Left ventricle myocardium inferior (tissue), 1 donor: ENCODE measurements around the gene RAPGEF6. TPM values are rescaled to one million over a fixed set of nuclear protein-coding genes. Genes with fewer than 3 reads are reported as not detected.

ENCODE experiments used
- DNase-seq: peaks from one replicate; pipeline ENCODE4 v3.0.0-alpha.2; 2020
- H3K27ac ChIP-seq: fragments of 200-600 bp; replicated peaks from 2 replicates; pipeline ENCODE4 v1.8.0; 2021
- H3K27me3 ChIP-seq: fragments of 200-600 bp; 2 replicates; pipeline ENCODE4 v1.8.0; 2021; ENCODE audit warnings: low read depth
- H3K36me3 ChIP-seq: fragments of 200-600 bp; 2 replicates; pipeline ENCODE4 v1.8.0; 2021
- H3K4me1 ChIP-seq: fragments of 200-600 bp; 2 replicates; pipeline ENCODE4 v1.8.0; 2021
- H3K4me3 ChIP-seq: fragments of 200-600 bp; 2 replicates; pipeline ENCODE4 v1.8.0; 2021; ENCODE audit warnings: mild to moderate bottlenecking, moderate library complexity
- H3K9me3 ChIP-seq: fragments of 200-600 bp; replicated peaks from 2 replicates; pipeline ENCODE4 v1.8.0; 2021
- intact Hi-C: fragments of 100-400 bp; cut with micrococcal nuclease; formaldehyde crosslinking; loops from one replicate; pipeline ENCODE4 v1.11.0; 2022
- total RNA-seq: library from RNA; stranded (reverse); fragmentation: NEBNext Ultra II Directional; extraction: Animal tissue kit (Norgen Biotek cat#: 25700); gene quantifications from one replicate; pipeline ENCODE4 v1.2.1, GENCODE V29; 2021
- TF ChIP-seq, protein P1 (sequence below): fragments of 200-600 bp; IDR thresholded peaks from 2 replicates; pipeline ENCODE4 v1.8.0; 2021; ENCODE audit warnings: antibody characterized with exemption, mild to moderate bottlenecking, borderline replicate concordance
- donor health status: DM: no; HTN: yes; CAD: no; lungs with severe emphysema.

Gene RAPGEF6
- total RNA-seq, 1 donor from 2014 or later: 9.6 TPM

DNA sequence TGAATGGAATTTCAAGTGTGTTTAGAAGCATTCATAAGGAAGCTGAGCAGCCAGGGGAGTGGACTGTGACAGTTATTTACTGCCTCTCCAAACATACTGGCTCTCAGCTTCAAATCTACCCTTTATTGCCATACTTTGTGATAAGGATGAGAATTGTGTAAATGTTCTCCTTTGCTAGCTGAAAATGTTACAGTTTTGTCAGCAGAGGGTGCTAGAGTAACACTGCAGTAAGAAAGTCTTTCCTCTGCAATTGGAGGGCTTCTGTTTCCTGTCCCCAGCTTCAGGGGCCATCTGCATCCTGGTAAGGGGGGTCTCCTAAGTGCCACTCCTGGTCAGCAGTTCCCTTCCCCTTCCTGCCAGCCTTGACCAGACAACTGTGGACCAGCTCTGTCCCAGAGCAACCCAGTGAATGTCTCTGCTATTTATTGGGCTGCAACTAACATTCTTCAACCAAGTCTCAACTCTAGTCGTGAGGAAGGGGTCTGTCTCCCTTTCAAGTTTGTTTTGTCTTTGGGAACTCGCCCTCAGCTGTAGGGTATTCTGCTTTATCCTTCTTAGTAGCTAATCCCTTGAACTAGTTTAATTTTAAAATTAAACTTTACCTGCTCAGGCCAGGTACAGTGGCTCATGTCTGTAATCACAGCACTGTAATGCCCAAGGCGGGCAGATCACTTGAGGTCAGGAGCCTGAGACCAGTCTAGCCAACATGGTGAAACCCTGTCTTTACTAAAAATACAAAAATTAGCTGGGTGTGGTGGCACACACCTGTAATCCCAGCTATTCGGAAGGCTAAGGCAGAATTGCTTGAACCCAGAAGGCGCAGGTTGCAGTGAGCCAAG is 45.3 kb downstream of the RAPGEF6 start:
- DNase-seq: no peak
- intact Hi-C loops: loop anchor here (5.0 kb wide), 1 partner anchor 418 kb away; no protein-coding TSS in a partner anchor

GRCh38 chr5:131587541-131587940 is 47.5 kb downstream of the RAPGEF6 start:
- no peaks in the 10 kb centered on the region for H3K27me3 ChIP-seq
- no peak overlapping the region for H3K4me3 ChIP-seq
- intact Hi-C loops: no loop called here
- no peaks in the 10 kb centered on the region for H3K9me3 ChIP-seq
- H3K4me1 ChIP-seq: peaks cover 11% of the 10 kb centered on the region
- no peak overlapping the region for H3K27ac ChIP-seq
- no peak for DNase-seq
- TF ChIP-seq, protein P1, sequence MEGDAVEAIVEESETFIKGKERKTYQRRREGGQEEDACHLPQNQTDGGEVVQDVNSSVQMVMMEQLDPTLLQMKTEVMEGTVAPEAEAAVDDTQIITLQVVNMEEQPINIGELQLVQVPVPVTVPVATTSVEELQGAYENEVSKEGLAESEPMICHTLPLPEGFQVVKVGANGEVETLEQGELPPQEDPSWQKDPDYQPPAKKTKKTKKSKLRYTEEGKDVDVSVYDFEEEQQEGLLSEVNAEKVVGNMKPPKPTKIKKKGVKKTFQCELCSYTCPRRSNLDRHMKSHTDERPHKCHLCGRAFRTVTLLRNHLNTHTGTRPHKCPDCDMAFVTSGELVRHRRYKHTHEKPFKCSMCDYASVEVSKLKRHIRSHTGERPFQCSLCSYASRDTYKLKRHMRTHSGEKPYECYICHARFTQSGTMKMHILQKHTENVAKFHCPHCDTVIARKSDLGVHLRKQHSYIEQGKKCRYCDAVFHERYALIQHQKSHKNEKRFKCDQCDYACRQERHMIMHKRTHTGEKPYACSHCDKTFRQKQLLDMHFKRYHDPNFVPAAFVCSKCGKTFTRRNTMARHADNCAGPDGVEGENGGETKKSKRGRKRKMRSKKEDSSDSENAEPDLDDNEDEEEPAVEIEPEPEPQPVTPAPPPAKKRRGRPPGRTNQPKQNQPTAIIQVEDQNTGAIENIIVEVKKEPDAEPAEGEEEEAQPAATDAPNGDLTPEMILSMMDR: no peak
- no peaks in the 10 kb centered on the region for H3K36me3 ChIP-seq

More for the DNA sequence above, 45.3 kb downstream of the RAPGEF6 start:
- Histone ChIP-seq H3K4me3 (no peak overlapping the region), H3K9me3 (no peaks in the 10 kb centered on the region), H3K27ac (no peak overlapping the region), H3K27me3 (no peaks in the 10 kb centered on the region), H3K36me3 (no peaks in the 10 kb centered on the region), H3K4me1 (peaks cover 28% of the 10 kb centered on the region)
- TF ChIP-seq, protein P1: peak; percentile 92

DNA sequence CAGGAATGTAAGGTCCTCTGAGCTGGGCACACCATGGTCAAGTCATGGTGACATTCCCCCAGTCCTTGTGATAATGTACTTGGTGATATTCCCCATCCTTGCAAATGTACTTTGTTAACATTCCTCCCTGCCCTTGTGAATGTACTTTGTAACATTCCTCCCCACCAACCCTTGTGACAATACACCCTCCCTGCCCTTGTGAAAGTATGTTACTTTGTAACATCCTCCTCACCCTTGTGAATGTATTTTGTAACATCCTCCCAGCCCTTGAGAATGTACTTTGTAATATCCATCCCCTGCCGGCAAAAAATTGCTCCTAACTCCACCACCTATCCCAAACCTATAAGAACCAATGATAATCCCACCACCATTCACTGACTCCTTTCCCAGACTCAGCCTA is 53.3 kb downstream of the RAPGEF6 start:
- no peak for DNase-seq
- Histone ChIP-seq H3K36me3 (no peaks in the 10 kb centered on the region), H3K4me3 (no peak overlapping the region), H3K4me1 (peaks cover 3% of the 10 kb centered on the region), H3K27me3 (no peaks in the 10 kb centered on the region), H3K9me3 (no peaks in the 10 kb centered on the region), H3K27ac (no peak overlapping the region)
- TF ChIP-seq, protein P1: no peak
- intact Hi-C loops: no loop called here

- TF ChIP-seq, protein P1: no peak
- H3K9me3 ChIP-seq: no peaks in the 10 kb centered on the region
- intact Hi-C loops: no loop called here
- no peaks in the 10 kb centered on the region for H3K36me3 ChIP-seq
- no peaks in the 10 kb centered on the region for H3K27me3 ChIP-seq
- DNase-seq: no peak
- no peak overlapping the region for H3K4me3 ChIP-seq
- H3K27ac ChIP-seq: no peak overlapping the region
- H3K4me1 ChIP-seq: peaks cover 3% of the 10 kb centered on the region
These were observed 54.9 kb downstream of the RAPGEF6 start for GRCh38 chr5:131579917-131580671.

DNA sequence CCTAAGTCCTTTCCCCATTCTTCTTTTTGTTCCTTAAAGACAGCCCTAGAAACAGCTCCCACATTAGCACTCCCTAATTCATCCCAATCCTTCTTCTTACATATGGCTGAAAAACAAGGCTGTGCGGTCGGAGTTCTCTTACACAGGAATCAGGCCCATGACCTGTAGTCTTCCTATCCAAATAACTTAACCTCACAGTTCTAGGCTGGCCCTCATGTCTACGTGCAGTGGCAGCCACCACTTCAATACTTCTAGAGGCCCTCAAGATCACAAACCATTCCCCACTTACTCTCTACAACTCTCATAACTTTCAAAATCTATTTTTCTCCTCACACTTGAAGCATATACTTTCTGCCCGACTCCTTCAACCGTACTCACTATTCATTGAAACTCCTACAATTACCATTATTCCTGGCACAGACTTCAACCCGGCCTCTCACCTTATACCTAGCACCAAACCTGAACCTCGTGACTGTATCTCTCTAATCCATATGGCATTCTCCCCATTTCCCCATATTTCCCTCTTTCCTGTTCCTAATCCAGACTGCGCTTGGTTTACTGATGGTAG is 59.3 kb downstream of the RAPGEF6 start:
- DNase-seq: no peak
- no peak overlapping the region for H3K27ac ChIP-seq
- H3K4me1 ChIP-seq: no peaks in the 10 kb centered on the region
- H3K36me3 ChIP-seq: no peaks in the 10 kb centered on the region
- TF ChIP-seq, protein P1: no peak
- intact Hi-C loops: no loop called here
- H3K27me3 ChIP-seq: no peaks in the 10 kb centered on the region
- no peak overlapping the region for H3K4me3 ChIP-seq
- peaks cover 8% of the 10 kb centered on the region for H3K9me3 ChIP-seq
